ENCODE data around the gene FAM193A.

- TF ChIP-seq CTCF (optimal IDR thresholded peaks at IDR 0.05 in 1 of 3, IDR thresholded peaks at IDR 0.05 in 1 of 3, conservative IDR thresholded peaks at IDR 0.05 in 1 of 3; ENCODE audit: extremely low read depth in 1 of 3, insufficient read depth in 2 of 3, low read length in 3 of 3) (no peak), EZH2 (IDR thresholded peaks at IDR 0.05; ENCODE audit: low read length) (no peak)
Observed at GRCh38 chr4:2494992-2495391, 41.5 kb upstream of the FAM193A start.
